PFSK-1 (cell line): ENCODE results near the gene MAPRE3.

Source experiments
- POLR2AphosphoS5 ChIP-seq: IDR thresholded peaks from 2 replicates; pipeline ENCODE4 v1.6.1; 2012; ENCODE audit warnings: low read depth, mild to moderate bottlenecking, control low read depth, low read length, moderate library complexity
- REST ChIP-seq, 2 experiments: IDR thresholded peaks; 2 replicates each; pipeline versions ENCODE4 v1.6.1 to v1.8.0; 2011 to 2012; ENCODE audit warnings: low read depth in 2 of 2, low read length in 2 of 2, control low read depth in 1 of 2, inconsistent platforms in 1 of 2, mild to moderate bottlenecking in 1 of 2, moderate library complexity in 1 of 2; ENCODE audit not compliant: insufficient read depth in 1 of 2
- SIN3A ChIP-seq: IDR thresholded peaks from 2 replicates; pipeline ENCODE4 v1.6.1; 2012; ENCODE audit warnings: mild to moderate bottlenecking, low read length, moderate library complexity, borderline replicate concordance; ENCODE audit not compliant: insufficient read depth
- TAF1 ChIP-seq: IDR thresholded peaks from 2 replicates; pipeline ENCODE4 v1.6.1; 2012; ENCODE audit warnings: low read length, control low read depth, borderline replicate concordance; ENCODE audit not compliant: insufficient read depth

GRCh38 chr2:27040282-27040681 is 69.8 kb downstream of the MAPRE3 start:
- TF ChIP-seq SIN3A = no peak
- TF ChIP-seq POLR2AphosphoS5 = no peak
- TF ChIP-seq REST (IDR thresholded peaks at IDR 0.05; ENCODE audit: insufficient read depth in 1 of 2, low read depth in 2 of 2, low read length in 2 of 2) = no peak
- TF ChIP-seq TAF1 = no peak
